Liver (tissue), 3 donors: ENCODE results near the gene GRB14.

Source experiments
- EGR1 ChIP-seq, 2 donors: IDR thresholded peaks; 2 replicates each; pipeline ENCODE4 v1.6.1; 2016 to 2018; ENCODE audit warnings: antibody characterized with exemption in 2 of 2, low read depth in 2 of 2
- REST ChIP-seq: IDR thresholded peaks from 2 replicates; pipeline ENCODE4 v1.6.1; 2016; ENCODE audit warnings: antibody characterized with exemption, mild to moderate bottlenecking
- YY1 ChIP-seq: IDR thresholded peaks from 2 replicates; pipeline ENCODE4 v1.6.1; 2016; ENCODE audit warnings: antibody characterized with exemption, mild to moderate bottlenecking
- ZBTB33 ChIP-seq: IDR thresholded peaks from 2 replicates; pipeline ENCODE4 v1.6.1; 2016; ENCODE audit warnings: antibody characterized with exemption
- TF ChIP-seq, protein P1 (sequence below): fragments of 150-350 bp; IDR thresholded peaks from 2 replicates; pipeline ENCODE4 v1.5.1; 2017; ENCODE audit warnings: improper control_type of control experiment, low read depth, low read length; ENCODE audit not compliant: missing input control
- TF ChIP-seq, protein P2 (sequence below): IDR thresholded peaks from 2 replicates; pipeline ENCODE4 v1.6.1; 2016; ENCODE audit warnings: antibody characterized with exemption
- donor health status: healthy.
- donor health status: healthy.

GRCh38 chr2:164504253-164504652 is 117.0 kb downstream of the GRB14 start:
- no peak for TF ChIP-seq ZBTB33
- TF ChIP-seq, protein P1, sequence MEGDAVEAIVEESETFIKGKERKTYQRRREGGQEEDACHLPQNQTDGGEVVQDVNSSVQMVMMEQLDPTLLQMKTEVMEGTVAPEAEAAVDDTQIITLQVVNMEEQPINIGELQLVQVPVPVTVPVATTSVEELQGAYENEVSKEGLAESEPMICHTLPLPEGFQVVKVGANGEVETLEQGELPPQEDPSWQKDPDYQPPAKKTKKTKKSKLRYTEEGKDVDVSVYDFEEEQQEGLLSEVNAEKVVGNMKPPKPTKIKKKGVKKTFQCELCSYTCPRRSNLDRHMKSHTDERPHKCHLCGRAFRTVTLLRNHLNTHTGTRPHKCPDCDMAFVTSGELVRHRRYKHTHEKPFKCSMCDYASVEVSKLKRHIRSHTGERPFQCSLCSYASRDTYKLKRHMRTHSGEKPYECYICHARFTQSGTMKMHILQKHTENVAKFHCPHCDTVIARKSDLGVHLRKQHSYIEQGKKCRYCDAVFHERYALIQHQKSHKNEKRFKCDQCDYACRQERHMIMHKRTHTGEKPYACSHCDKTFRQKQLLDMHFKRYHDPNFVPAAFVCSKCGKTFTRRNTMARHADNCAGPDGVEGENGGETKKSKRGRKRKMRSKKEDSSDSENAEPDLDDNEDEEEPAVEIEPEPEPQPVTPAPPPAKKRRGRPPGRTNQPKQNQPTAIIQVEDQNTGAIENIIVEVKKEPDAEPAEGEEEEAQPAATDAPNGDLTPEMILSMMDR, result peak; percentile 29
- TF ChIP-seq EGR1 (IDR thresholded peaks at IDR 0.05; ENCODE audit: low read depth in 2 of 2), result no peak
- no peak for TF ChIP-seq REST
- TF ChIP-seq YY1, result no peak
- TF ChIP-seq, protein P2, sequence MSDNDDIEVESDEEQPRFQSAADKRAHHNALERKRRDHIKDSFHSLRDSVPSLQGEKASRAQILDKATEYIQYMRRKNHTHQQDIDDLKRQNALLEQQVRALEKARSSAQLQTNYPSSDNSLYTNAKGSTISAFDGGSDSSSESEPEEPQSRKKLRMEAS, result no peak
